Measurements from ENCODE around the gene CYBC1. TPM values are rescaled to one million over a fixed set of nuclear protein-coding genes. Genes with fewer than 3 reads are reported as not detected.

Gene CYBC1
- total and polyA plus RNA-seq, 9 of the 15 experiments (the other 6 are each of a cell fraction or from before 2014, with no cell fraction given): 1.3 to 71.8 (median 49.9) TPM

GRCh38 chr17:82486231-82487094 is 35.9 kb upstream of the CYBC1 start:
- no peaks in the 10 kb centered on the region for H4K20me1 ChIP-seq (replicated peaks; ENCODE audit: control insufficient read depth, insufficient read depth, low read length)
- H3K9ac ChIP-seq (ENCODE audit: insufficient read depth in 1 of 2, low read depth in 2 of 2, low read length in 2 of 2): 0 out of 4 replicates have a peak overlapping the region, but pooled peaks of 1 of the 2 experiments have one; percentile 21
- ATAC-seq (no peak), FAIRE-seq (no peak), DNase-seq (ENCODE audit: extremely low read depth in 1 of 4, low spot score in 3 of 4) (no peak)
- POLR2A ChIA-PET: no interaction called here
- H3K4me3 ChIP-seq: no peak overlapping the region
- no peak overlapping the region for H3K4me2 ChIP-seq (ENCODE audit: insufficient read depth, low read length)
- BruUV-seq (replicated peaks): no TSS peak
- peaks cover 74% of the 10 kb centered on the region for H3K36me3 ChIP-seq (ENCODE audit: control insufficient read depth, insufficient read depth, low read length)
- intact Hi-C loops (cut with micrococcal nuclease) (no loop called here), in situ Hi-C loops (cut with MboI) (no loop called here)
- H3K27me3 ChIP-seq (ENCODE audit: control insufficient read depth in 2 of 2, insufficient read depth in 2 of 2, low read length in 2 of 2): no peaks in the 10 kb centered on the region
- 83% methylated on average over 12 of the region's 13 CpGs for whole genome bisulfite sequencing (ENCODE audit: insufficient coverage, low coverage, missing lambda C conversion rate)
- no peak overlapping the region for H2AFZ ChIP-seq (ENCODE audit: low read depth, low read length)
- H3K27ac ChIP-seq (ENCODE audit: extremely low read depth, low read depth, low read length): no peak overlapping the region
- no peaks in the 10 kb centered on the region for H3K79me2 ChIP-seq (ENCODE audit: control insufficient read depth, insufficient read depth, low read length)
- CTCF ChIA-PET (ENCODE audit: low intra/inter-chr PET ratio): no interaction called here
- no peak for TF ChIP-seq TBP (optimal IDR thresholded peaks at IDR 0.05; ENCODE audit: low read depth, low read length)
- TF ChIP-seq, protein P1, sequence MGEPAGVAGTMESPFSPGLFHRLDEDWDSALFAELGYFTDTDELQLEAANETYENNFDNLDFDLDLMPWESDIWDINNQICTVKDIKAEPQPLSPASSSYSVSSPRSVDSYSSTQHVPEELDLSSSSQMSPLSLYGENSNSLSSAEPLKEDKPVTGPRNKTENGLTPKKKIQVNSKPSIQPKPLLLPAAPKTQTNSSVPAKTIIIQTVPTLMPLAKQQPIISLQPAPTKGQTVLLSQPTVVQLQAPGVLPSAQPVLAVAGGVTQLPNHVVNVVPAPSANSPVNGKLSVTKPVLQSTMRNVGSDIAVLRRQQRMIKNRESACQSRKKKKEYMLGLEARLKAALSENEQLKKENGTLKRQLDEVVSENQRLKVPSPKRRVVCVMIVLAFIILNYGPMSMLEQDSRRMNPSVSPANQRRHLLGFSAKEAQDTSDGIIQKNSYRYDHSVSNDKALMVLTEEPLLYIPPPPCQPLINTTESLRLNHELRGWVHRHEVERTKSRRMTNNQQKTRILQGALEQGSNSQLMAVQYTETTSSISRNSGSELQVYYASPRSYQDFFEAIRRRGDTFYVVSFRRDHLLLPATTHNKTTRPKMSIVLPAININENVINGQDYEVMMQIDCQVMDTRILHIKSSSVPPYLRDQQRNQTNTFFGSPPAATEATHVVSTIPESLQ (CRISPR knock-in tag; IDR thresholded peaks at IDR 0.05): no peak
- no peak for TF ChIP-seq PTTG1 (tag; IDR thresholded peaks at IDR 0.05; ENCODE audit: low read depth)
- no peak for TF ChIP-seq TCF7 (IDR thresholded peaks at IDR 0.05; ENCODE audit: borderline replicate concordance)
- no peak for TF ChIP-seq ZFP36 (IDR thresholded peaks at IDR 0.05; ENCODE audit: low read depth, low read length, partially characterized antibody)
- 0 out of 2 replicates have a peak, but pooled peaks have one; percentile 11 for TF ChIP-seq RBFOX2 (IDR thresholded peaks at IDR 0.05; ENCODE audit: low read depth, low read length)
- no peak for TF ChIP-seq MCM2 (IDR thresholded peaks at IDR 0.05; ENCODE audit: low read depth)
- TF ChIP-seq POLR2G (IDR thresholded peaks at IDR 0.05; ENCODE audit: low read depth, low read length): peak; percentile 59
- H3K4me1 ChIP-seq (replicated peaks in 1 of 2; ENCODE audit: control insufficient read depth in 2 of 2, insufficient read depth in 2 of 2, low read length in 2 of 2): peaks cover 0 to 28% of the 10 kb centered on the region in 2 experiments; a peak in 1 of 5 replicates
- no peaks in the 10 kb centered on the region for H3K9me3 ChIP-seq (replicated peaks; ENCODE audit: control insufficient read depth, insufficient read depth, low read depth, low read length)
- H3K9me1 ChIP-seq (ENCODE audit: control insufficient read depth, insufficient read depth, low read length): peaks cover 4% of the 10 kb centered on the region

All from K562 (cell line).